CD4-positive, alpha-beta T cell treated with Interleukin-15 for 1 hour (primary cell): Measurements from ENCODE around the gene C6.
"Not testable (repeated sequence)": the region's sequence is repeated elsewhere in the genome, so short reads cannot be mapped to it uniquely, and the experiment has no call there.

Source experiments
- DNase-seq: peaks from one replicate; pipeline ENCODE4 v3.0.0-alpha.2; 2020

The C6 gene

GRCh38 chr5:41196197-41196596 lies 17.1 kb downstream of the C6 start:
- no peak for DNase-seq

- DNase-seq = no peak
Measured at GRCh38 chr5:41195228-41195627, 18.1 kb downstream of the C6 start.

- DNase-seq = no peak
Measured at GRCh38 chr5:41194339-41194738, 19.0 kb downstream of the C6 start.

- no peak for DNase-seq
Measured at GRCh38 chr5:41193456-41194205, 19.7 kb downstream of the C6 start.

- no peak for DNase-seq
Measured at GRCh38 chr5:41191249-41191648, 22.1 kb downstream of the C6 start.

- no peak for DNase-seq
Measured at GRCh38 chr5:41186143-41186542, 27.2 kb downstream of the C6 start.

GRCh38 chr5:41183331-41183730 lies 30.0 kb downstream of the C6 start:
- DNase-seq = not testable (repeated sequence)

- DNase-seq = no peak
Measured at GRCh38 chr5:41182666-41183065, 30.7 kb downstream of the C6 start.

- DNase-seq = no peak
Measured at GRCh38 chr5:41181691-41182564, 31.4 kb downstream of the C6 start.

- no peak for DNase-seq
Measured at GRCh38 chr5:41176952-41177351, 36.4 kb downstream of the C6 start.

- DNase-seq = no peak
Measured at GRCh38 chr5:41172012-41172411, 41.3 kb downstream of the C6 start.

GRCh38 chr5:41161271-41161670 lies 52.1 kb downstream of the C6 start:
- no peak for DNase-seq

GRCh38 chr5:41157272-41157894 lies 55.9 kb downstream of the C6 start:
- no peak for DNase-seq

- DNase-seq = no peak
Measured at GRCh38 chr5:41156739-41157138, 56.6 kb downstream of the C6 start.

GRCh38 chr5:41154491-41154890 lies 58.8 kb downstream of the C6 start:
- no peak for DNase-seq

GRCh38 chr5:41151564-41151963 lies 61.8 kb downstream of the C6 start:
- DNase-seq = no peak

- no peak for DNase-seq
Measured at GRCh38 chr5:41148448-41148847, 64.9 kb downstream of the C6 start.

- DNase-seq = no peak
Measured at GRCh38 chr5:41145306-41145705, 68.0 kb downstream of the C6 start.

GRCh38 chr5:41143131-41143901 lies 70.0 kb downstream of the C6 start:
- no peak for DNase-seq

- DNase-seq = no peak
Measured at GRCh38 chr5:41127967-41128690, 85.2 kb downstream of the C6 start.

- no peak for DNase-seq
Measured at GRCh38 chr5:41122459-41122858, 90.9 kb downstream of the C6 start.

- DNase-seq = no peak
Measured at GRCh38 chr5:41120600-41120999, 92.7 kb downstream of the C6 start.
